ENCODE data around the gene ACIN1. TPM values are rescaled to one million over a fixed set of nuclear protein-coding genes. Genes with fewer than 3 reads are reported as not detected.

Gene ACIN1
- 58.0 and 62.7 TPM in 2 replicates for total RNA-seq

GRCh38 chr14:23094666-23095195 lies at the start of gene ACIN1:
ACIN1 (minus strand) TSS chr14:23095136; CDS start chr14:23095112, 24 bp downstream.

DNA sequence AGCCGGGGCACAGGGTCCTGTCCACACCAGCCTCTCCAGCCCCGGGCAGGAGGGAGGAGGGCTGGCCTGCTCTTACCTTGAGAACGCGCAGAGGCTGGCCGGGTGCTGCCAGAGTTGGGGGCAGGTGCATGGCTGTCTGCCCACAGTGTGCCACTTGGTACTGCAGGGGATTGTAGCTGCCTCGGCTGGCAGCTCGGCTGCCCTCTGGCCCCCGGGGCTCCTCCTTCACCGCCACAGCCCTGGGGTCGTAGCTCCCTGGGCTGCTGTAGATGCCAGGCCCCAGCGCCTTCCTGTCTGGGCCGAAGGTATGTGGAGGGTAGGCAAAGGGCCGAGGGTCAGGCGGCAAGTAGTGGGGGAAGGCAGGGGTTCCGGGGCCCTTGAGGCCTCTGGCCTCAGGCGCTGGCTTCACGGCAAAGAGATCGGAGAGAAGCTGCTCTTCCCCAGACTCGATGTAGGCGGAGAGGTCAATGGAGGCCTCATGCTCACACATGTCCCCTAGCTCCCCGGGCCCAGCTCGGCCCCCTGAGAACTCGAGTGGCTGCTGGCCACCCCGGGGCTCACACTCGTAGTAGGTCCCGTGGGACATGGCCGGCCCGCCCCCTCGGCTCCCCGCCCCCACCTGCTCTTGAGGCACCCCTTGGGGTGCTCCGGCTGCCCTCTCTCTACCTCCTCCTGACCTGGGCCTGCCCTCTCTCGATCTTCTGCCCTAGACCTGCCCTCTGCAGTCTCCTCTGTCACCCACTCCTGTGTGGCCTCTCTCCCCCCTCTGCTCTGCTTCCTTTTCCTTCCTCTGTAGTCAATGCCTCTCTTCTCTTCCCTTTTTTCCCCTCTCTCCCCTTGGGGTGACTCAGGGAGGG lies 23.8 kb upstream of the ACIN1 start, which contains the start of gene CEBPE:
CEBPE (minus strand) TSS at position 750 of the 857 bp plus-strand sequence; CDS start at position 586, 164 bp downstream.

DNA sequence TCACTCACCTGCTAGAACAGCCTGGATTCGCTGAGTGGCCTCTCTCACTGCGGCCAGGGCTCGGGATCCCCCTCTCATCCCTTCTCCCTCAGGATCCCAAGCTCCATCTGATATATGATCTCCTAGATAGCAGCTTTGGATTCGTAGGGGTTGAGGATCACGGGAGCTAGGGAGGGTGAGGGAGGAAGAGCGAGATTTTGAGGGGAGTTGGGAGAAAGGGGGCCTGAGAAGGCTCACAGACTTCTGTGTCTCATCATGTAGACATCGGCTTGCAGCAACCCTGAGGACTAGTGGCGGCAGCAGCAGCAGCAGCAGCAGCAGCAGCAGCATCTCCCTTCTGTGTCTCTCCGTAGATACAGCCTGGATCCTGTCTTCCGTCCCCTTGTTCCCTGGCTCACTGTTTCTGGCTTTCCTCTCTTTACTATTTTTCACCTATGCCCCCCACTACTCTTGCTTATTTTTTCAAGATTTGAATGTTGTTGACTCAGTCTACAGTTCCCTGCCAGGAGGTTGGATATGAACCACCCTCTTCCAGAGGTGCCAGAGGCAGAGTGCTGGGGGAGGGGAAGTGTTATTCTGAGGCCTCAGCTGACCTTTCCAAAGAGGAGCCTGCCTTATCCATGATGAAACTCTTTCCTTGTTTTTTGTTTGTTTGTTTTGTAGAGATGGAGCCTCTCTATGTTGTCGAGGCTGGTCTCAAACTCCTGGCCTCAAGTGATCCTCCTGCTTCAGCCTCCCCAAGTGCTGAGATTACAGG lies 9.8 kb upstream of the ACIN1 start, which contains the start of gene CIROP:
CIROP (minus strand) TSS at position 399 of the 757 bp plus-strand sequence; CDS start at position 330, 69 bp downstream.

GRCh38 chr14:23095196-23096108 lies 516 bp upstream of the ACIN1 start, which contains the start of gene C14orf119:
C14orf119 (plus strand) TSS chr14:23095505; CDS start chr14:23097659, 2,154 bp downstream.

DNA sequence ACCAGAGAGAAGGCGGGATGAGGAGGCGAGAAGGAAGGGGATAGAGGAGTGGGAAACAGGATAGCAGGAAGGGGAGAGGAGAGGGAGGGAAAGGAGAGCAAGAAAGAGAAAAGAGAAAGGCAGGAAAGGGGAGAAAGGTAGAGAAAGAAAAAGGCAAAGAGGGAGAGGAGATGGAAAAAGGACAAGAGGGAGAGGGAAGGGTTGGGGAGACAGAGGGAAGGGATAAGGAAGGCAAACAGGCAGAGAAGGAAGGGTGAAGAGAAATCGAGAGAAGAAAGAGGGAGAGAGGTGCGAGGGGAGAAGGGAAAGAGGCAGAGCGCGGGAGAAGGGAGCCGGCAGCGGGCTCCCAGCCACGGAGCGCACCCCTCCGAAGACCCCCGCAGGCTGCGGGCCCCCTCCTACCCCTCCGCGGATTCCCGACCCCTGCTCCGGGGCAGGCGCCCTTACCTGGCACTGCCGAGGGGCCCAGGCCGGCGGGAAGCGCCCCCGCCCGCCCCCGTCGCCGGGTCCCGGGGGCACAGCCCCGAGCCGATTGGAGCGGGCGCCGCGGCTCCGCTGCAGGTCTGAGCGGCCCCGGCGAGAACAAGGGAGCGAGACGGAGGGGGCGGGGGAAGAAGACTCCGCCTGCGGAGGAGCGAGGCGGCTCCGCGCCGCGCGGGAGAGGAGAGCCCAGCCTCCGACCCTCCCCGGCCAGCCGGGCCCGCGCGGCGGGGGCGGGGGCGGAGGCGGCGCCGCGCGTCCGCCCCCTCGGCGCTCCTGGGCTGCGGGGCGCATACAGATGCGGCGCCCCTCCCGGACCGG lies 37.8 kb downstream of the ACIN1 start, which contains the start of gene CDH24:
CDH24 (minus strand) TSS at position 565 of the 801 bp plus-strand sequence. CDS start 1,787 bp downstream, outside the sequence.

DNA sequence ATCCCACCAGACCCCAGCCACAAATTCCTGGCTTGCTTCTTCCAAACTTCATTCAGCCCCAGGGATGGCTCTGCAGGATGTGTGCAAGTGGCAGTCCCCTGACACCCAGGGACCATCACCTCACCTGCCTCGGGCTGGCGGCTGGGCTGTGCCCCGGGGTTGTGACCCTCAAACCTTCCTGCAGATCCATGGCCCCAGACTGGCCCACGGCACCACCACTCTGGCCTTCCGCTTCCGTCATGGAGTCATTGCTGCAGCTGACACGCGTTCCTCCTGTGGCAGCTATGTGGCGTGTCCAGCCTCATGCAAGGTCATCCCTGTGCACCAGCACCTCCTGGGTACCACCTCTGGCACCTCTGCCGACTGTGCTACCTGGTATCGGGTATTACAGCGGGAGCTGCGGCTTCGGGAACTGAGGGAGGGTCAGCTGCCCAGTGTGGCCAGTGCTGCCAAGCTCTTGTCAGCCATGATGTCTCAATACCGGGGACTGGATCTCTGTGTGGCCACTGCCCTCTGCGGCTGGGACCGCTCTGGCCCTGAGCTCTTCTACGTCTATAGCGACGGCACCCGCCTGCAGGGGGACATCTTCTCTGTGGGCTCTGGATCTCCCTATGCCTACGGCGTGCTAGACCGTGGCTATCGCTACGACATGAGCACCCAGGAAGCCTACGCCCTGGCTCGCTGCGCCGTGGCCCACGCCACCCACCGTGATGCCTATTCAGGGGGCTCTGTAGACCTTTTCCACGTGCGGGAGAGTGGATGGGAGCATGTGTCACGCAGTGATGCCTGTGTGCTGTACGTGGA lies 52.6 kb downstream of the ACIN1 start, which contains the start of gene PSMB11:
PSMB11 (plus strand) TSS at position 51 of the 804 bp plus-strand sequence; CDS start at position 65, 14 bp downstream.

DNA sequence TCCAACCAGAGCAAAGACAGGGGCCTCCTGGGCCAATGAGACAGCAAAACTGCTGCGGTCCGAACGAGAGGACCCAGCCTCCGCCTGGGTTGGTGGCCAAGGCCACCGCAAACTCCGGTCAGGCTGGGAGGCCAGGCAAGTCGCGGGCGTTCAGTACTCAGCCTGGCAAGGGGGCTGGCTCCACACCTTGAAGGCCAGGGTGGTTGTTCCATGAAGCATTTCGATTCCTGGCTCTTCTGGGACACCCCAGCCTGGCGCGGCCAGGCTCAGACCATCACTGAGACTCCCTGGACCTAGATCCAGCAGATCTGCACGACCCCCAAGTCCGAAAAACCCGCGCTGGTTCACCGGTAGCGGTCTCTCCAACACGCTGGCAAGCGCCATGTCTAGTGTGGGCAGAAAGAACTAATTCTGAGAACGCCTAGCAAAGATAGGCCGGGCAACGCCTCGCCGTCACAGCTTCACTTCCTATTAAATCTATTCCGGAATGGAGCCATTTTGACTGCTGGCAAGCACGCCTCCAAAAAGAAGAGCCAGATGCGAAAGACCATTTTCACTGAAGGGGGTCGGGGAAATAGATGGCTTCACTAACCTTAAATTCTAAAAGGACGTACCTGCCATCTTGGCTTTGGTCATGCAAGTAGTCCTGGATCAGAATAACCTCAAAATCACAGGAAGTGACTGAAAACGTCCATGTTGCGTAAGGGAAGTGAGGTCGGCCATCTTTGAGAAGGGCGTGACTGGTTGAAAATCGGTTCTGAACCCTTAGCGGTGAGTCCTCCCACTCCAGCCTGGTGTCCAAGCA lies 60.2 kb downstream of the ACIN1 start, which contains the start of gene PSMB5:
PSMB5 (minus strand) TSS at position 403 of the 805 bp plus-strand sequence; CDS start at position 384, 19 bp downstream.

DNA sequence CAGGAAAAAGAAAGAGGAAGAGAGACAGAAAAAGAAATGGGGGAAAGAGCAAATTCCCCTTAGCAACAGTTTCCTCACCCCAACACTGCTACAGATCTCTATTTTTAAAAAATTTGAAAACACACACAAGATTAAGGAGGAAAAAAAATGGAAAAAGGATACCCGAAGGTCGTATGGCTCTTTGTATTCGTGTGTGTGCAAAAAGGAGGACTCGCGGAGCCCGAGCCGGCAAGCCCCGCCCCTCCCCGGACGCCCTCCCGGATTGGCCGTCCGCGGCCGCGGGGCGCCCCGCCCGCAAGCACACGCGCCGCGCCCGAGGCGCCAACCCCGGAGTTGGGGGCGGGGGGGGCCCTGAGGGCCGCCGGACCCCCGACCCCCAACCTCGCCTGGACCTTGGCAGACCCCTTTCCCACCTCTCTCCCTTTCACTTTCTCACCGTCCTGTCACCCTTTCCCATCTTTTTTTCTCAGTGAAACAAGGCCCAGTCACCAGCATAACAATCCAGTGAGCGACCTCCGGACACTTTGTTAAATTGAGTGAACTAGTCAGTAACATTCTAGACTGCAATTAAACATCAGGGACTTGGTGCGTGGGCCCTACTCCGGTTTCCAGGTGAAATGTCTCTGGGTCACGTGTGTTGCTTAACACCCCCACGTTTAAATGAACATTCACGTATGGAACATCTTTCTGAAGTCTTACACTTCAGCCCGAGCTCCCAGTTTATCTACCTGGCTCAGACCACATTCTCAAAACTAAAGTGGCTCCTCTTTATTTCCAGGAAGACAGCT lies 84.8 kb downstream of the ACIN1 start, which contains the start of gene C14orf93:
C14orf93 (minus strand) TSS at position 205 of the 788 bp plus-strand sequence. CDS start 11,120 bp downstream, outside the sequence.

Other genes with a start within 250 kb of the ACIN1 start
- 52.8 and 53.1 TPM in 2 replicates for gene LRP10, start 223.4 kb downstream of the ACIN1 start, total RNA-seq
- gene REM2, start 211.9 kb downstream of the ACIN1 start, total RNA-seq = 0.30 TPM in 1 of 2 replicates, not detected in the other
- 61.4 and 61.8 TPM in 2 replicates for gene RBM23, start 176.0 kb downstream of the ACIN1 start, total RNA-seq
- 71.7 and 75.3 TPM in 2 replicates for gene PRMT5, start 165.8 kb downstream of the ACIN1 start, total RNA-seq
- 71.3 and 78.2 TPM in 2 replicates for gene HAUS4, start 138.0 kb downstream of the ACIN1 start, total RNA-seq
- gene AJUBA, start 112.6 kb downstream of the ACIN1 start, total RNA-seq = 47.9 and 49.3 TPM in 2 replicates
- gene C14orf93, start 85.0 kb downstream of the ACIN1 start, total RNA-seq = 18.0 and 22.9 TPM in 2 replicates
- 311 and 342 TPM in 2 replicates for gene PSMB5, start 60.2 kb downstream of the ACIN1 start, total RNA-seq
- not detected in 2 replicates for gene PSMB11, start 52.9 kb downstream of the ACIN1 start, total RNA-seq
- gene CDH24, start 37.6 kb downstream of the ACIN1 start, total RNA-seq = 8.6 and 9.8 TPM in 2 replicates
- 55.6 and 72.1 TPM in 2 replicates for gene C14orf119, start 369 bp upstream of the ACIN1 start, total RNA-seq
- 0.34 and 0.45 TPM in 2 replicates for gene CIROP, start 9.9 kb upstream of the ACIN1 start, total RNA-seq
- not detected in 2 replicates for gene CEBPE, start 24.1 kb upstream of the ACIN1 start, total RNA-seq
- gene SLC7A8, start 88.5 kb upstream of the ACIN1 start, total RNA-seq = 0.34 and 0.45 TPM in 2 replicates
- not detected in 2 replicates for gene RNF212B, start 142.8 kb upstream of the ACIN1 start, total RNA-seq
- gene HOMEZ, start 191.0 kb upstream of the ACIN1 start, total RNA-seq = 8.4 and 8.5 TPM in 2 replicates
- gene PPP1R3E, start 207.7 kb upstream of the ACIN1 start, total RNA-seq = 0.74 and 1.5 TPM in 2 replicates
- 10.7 and 13.4 TPM in 2 replicates for gene BCL2L2, start 211.7 kb upstream of the ACIN1 start, total RNA-seq
- gene PABPN1, start 226.3 kb upstream of the ACIN1 start, total RNA-seq = 53.5 and 67.3 TPM in 2 replicates